Kidney tubule cell (primary cell): ENCODE results near the gene SBNO2.
A peak's percentile ranks its signal among the peaks of the same experiment; 100 is the strongest.

ENCODE experiments used
- DNase-seq: peaks from one replicate; pipeline ENCODE4 v3.0.0-alpha.2; 2018; ENCODE audit warnings: low spot score

Gene SBNO2

GRCh38 chr19:1105008-1105872 lies 68.8 kb downstream of the SBNO2 start:
- peak; percentile 60 for DNase-seq

GRCh38 chr19:1104311-1105007 lies 69.6 kb downstream of the SBNO2 start:
- peak; percentile 80 for DNase-seq

GRCh38 chr19:1103708-1104310 lies 70.3 kb downstream of the SBNO2 start, which contains the start of gene GPX4:
Gene GPX4, plus strand, starts transcription at chr19:1103994. Its CDS starts 50 bp downstream, at chr19:1104044.
- DNase-seq = peak; percentile 99

GRCh38 chr19:1103132-1103707 lies 70.8 kb downstream of the SBNO2 start:
- DNase-seq = peak; percentile 47

- peak; percentile 99 for DNase-seq
Observed at GRCh38 chr19:1102407-1103131, 71.5 kb downstream of the SBNO2 start.

GRCh38 chr19:1101337-1101698 lies 72.8 kb downstream of the SBNO2 start:
- DNase-seq = no peak

- DNase-seq = no peak
Observed at GRCh38 chr19:1098177-1099051, 75.7 kb downstream of the SBNO2 start.

- DNase-seq = no peak
Observed at GRCh38 chr19:1097810-1098176, 76.3 kb downstream of the SBNO2 start.

- peak; percentile 98 for DNase-seq
Observed at GRCh38 chr19:1094978-1095701, 78.9 kb downstream of the SBNO2 start, which contains the start of gene POLR2E. Gene POLR2E, minus strand, starts transcription at chr19:1095375. Its CDS starts 60 bp downstream, at chr19:1095315.

GRCh38 chr19:1094655-1094977 lies 79.5 kb downstream of the SBNO2 start:
- no peak for DNase-seq

GRCh38 chr19:1093811-1094553 lies 80.1 kb downstream of the SBNO2 start:
- DNase-seq = no peak

GRCh38 chr19:1093330-1093729 lies 80.7 kb downstream of the SBNO2 start:
- no peak for DNase-seq

- DNase-seq = no peak
Observed at GRCh38 chr19:1091544-1092175, 82.4 kb downstream of the SBNO2 start.

- no peak for DNase-seq
Observed at GRCh38 chr19:1090731-1091543, 83.1 kb downstream of the SBNO2 start.

- DNase-seq = no peak
Observed at GRCh38 chr19:1089891-1090290, 84.2 kb downstream of the SBNO2 start.

- no peak for DNase-seq
Observed at GRCh38 chr19:1089126-1089771, 84.8 kb downstream of the SBNO2 start.

- no peak for DNase-seq
Observed at GRCh38 chr19:1088416-1089010, 85.6 kb downstream of the SBNO2 start.
